Measurements from ENCODE around the gene OBSCN.

DNA sequence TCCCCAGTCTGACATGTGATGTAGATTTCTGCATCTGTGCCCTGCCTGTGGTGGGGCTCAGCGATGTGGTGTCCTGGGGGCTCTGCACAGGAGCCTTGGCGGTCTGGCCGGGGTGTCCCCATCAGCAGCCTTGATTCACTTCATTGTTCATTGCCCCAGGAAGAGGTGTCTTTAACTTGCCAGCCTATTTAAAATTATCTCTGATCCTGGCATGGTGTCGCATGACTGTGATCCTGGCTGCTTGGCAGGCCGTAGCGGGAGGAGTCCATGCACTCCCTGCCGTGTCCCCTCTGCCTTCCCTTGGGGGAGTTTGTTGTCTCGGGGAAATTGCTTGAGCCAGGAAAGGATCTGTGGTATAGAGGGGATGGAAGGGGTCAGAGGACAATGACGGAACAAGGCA, 138.9 kb downstream of the OBSCN start:
- TF ChIP-seq, protein P1, sequence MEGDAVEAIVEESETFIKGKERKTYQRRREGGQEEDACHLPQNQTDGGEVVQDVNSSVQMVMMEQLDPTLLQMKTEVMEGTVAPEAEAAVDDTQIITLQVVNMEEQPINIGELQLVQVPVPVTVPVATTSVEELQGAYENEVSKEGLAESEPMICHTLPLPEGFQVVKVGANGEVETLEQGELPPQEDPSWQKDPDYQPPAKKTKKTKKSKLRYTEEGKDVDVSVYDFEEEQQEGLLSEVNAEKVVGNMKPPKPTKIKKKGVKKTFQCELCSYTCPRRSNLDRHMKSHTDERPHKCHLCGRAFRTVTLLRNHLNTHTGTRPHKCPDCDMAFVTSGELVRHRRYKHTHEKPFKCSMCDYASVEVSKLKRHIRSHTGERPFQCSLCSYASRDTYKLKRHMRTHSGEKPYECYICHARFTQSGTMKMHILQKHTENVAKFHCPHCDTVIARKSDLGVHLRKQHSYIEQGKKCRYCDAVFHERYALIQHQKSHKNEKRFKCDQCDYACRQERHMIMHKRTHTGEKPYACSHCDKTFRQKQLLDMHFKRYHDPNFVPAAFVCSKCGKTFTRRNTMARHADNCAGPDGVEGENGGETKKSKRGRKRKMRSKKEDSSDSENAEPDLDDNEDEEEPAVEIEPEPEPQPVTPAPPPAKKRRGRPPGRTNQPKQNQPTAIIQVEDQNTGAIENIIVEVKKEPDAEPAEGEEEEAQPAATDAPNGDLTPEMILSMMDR (IDR thresholded peaks at IDR 0.05; ENCODE audit: low read depth, low read length, missing input control): no peak
- TF ChIP-seq, protein P2, sequence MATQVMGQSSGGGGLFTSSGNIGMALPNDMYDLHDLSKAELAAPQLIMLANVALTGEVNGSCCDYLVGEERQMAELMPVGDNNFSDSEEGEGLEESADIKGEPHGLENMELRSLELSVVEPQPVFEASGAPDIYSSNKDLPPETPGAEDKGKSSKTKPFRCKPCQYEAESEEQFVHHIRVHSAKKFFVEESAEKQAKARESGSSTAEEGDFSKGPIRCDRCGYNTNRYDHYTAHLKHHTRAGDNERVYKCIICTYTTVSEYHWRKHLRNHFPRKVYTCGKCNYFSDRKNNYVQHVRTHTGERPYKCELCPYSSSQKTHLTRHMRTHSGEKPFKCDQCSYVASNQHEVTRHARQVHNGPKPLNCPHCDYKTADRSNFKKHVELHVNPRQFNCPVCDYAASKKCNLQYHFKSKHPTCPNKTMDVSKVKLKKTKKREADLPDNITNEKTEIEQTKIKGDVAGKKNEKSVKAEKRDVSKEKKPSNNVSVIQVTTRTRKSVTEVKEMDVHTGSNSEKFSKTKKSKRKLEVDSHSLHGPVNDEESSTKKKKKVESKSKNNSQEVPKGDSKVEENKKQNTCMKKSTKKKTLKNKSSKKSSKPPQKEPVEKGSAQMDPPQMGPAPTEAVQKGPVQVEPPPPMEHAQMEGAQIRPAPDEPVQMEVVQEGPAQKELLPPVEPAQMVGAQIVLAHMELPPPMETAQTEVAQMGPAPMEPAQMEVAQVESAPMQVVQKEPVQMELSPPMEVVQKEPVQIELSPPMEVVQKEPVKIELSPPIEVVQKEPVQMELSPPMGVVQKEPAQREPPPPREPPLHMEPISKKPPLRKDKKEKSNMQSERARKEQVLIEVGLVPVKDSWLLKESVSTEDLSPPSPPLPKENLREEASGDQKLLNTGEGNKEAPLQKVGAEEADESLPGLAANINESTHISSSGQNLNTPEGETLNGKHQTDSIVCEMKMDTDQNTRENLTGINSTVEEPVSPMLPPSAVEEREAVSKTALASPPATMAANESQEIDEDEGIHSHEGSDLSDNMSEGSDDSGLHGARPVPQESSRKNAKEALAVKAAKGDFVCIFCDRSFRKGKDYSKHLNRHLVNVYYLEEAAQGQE (IDR thresholded peaks at IDR 0.05): no peak
- TF ChIP-seq GABPA (IDR thresholded peaks at IDR 0.05 in 1 of 2, conservative IDR thresholded peaks at IDR 0.05 in 1 of 2) (no peak), TAF1 (conservative IDR thresholded peaks at IDR 0.05) (no peak), YY1 (IDR thresholded peaks at IDR 0.05) (no peak), JUND (IDR thresholded peaks at IDR 0.05) (no peak), RXRA (IDR thresholded peaks at IDR 0.05) (no peak), SP1 (IDR thresholded peaks at IDR 0.05) (no peak)
- TF ChIP-seq, protein P3, sequence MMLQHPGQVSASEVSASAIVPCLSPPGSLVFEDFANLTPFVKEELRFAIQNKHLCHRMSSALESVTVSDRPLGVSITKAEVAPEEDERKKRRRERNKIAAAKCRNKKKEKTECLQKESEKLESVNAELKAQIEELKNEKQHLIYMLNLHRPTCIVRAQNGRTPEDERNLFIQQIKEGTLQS (IDR thresholded peaks at IDR 0.05): no peak
- TF ChIP-seq, protein P4, sequence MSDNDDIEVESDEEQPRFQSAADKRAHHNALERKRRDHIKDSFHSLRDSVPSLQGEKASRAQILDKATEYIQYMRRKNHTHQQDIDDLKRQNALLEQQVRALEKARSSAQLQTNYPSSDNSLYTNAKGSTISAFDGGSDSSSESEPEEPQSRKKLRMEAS (IDR thresholded peaks at IDR 0.05): no peak
